ENCODE measurements around the gene MYH9.
"Not testable (repeated sequence)": the region's sequence is repeated elsewhere in the genome, so short reads cannot be mapped to it uniquely, and the experiment has no call there.

The MYH9 gene

GRCh38 chr22:36387959-36388726 lies at the start of gene MYH9:
Gene MYH9, minus strand, starts transcription at chr22:36387967. Its CDS starts 38,731 bp downstream, at chr22:36349236.
- peak; percentile 100 for DNase-seq

GRCh38 chr22:36435516-36436415 lies 48.0 kb upstream of the MYH9 start:
- peak; percentile 69 for DNase-seq

GRCh38 chr22:36433318-36434231 lies 45.8 kb upstream of the MYH9 start:
- no peak for DNase-seq

GRCh38 chr22:36432592-36433317 lies 45.0 kb upstream of the MYH9 start:
- DNase-seq = no peak

- no peak for DNase-seq
These were observed 44.2 kb upstream of the MYH9 start for GRCh38 chr22:36431977-36432376.

- DNase-seq = no peak
These were observed 43.1 kb upstream of the MYH9 start for GRCh38 chr22:36430863-36431262.

- DNase-seq = not testable (repeated sequence)
These were observed 40.2 kb upstream of the MYH9 start for GRCh38 chr22:36427952-36428351.

- DNase-seq = no peak
These were observed 38.3 kb upstream of the MYH9 start for GRCh38 chr22:36425977-36426523.

- no peak for DNase-seq
These were observed 37.3 kb upstream of the MYH9 start for GRCh38 chr22:36424901-36425579.

GRCh38 chr22:36424466-36424865 lies 36.7 kb upstream of the MYH9 start:
- not testable (repeated sequence) for DNase-seq

- DNase-seq = no peak
These were observed 36.0 kb upstream of the MYH9 start for GRCh38 chr22:36423461-36424404.

- DNase-seq = no peak
These were observed 34.7 kb upstream of the MYH9 start for GRCh38 chr22:36422287-36423014.

- no peak for DNase-seq
These were observed 32.4 kb upstream of the MYH9 start for GRCh38 chr22:36419912-36420882.

- no peak for DNase-seq
These were observed 31.6 kb upstream of the MYH9 start for GRCh38 chr22:36419177-36419911.

GRCh38 chr22:36417281-36417686 lies 29.5 kb upstream of the MYH9 start:
- DNase-seq = no peak

- DNase-seq = no peak
These were observed 27.8 kb upstream of the MYH9 start for GRCh38 chr22:36415415-36416168.

Measured in activated CD4-positive, alpha-beta T cell treated with anti-CD3 and anti-CD28 coated beads for 48 hours (primary cell).